ENCODE data around the gene COA1.
"Not testable (repeated sequence)": the region's sequence is repeated elsewhere in the genome, so short reads cannot be mapped to it uniquely, and the experiment has no call there.

COA1 gene

GRCh38 chr7:43596426-43596825 is 132.9 kb downstream of the COA1 start:
- H3K27ac Mint-ChIP-seq; intact Hi-C loops (cut with micrococcal nuclease); H3K9me3 Mint-ChIP-seq; H3K27me3 Mint-ChIP-seq; H3K4me3 Mint-ChIP-seq: not testable (repeated sequence)
- H3K36me3 Mint-ChIP-seq (ENCODE audit: low read depth): peaks cover 32% of the 10 kb centered on the region
- peaks cover 15% of the 10 kb centered on the region for H3K4me1 Mint-ChIP-seq (ENCODE audit: low read depth)

- Mint-ChIP-seq H3K9me3 (no peaks in the 10 kb centered on the region), H3K4me1 (ENCODE audit: low read depth) (peaks cover 29% of the 10 kb centered on the region), H3K27me3 (no peaks in the 10 kb centered on the region), H3K27ac (no peak overlapping the region), H3K4me3 (no peak overlapping the region), H3K36me3 (ENCODE audit: low read depth) (peaks cover 22% of the 10 kb centered on the region)
- intact Hi-C loops (cut with micrococcal nuclease): no loop called here
These were observed 135.3 kb downstream of the COA1 start for GRCh38 chr7:43594020-43594419.

- intact Hi-C loops (cut with micrococcal nuclease): no loop called here
- no peaks in the 10 kb centered on the region for H3K27me3 Mint-ChIP-seq
- no peaks in the 10 kb centered on the region for H3K9me3 Mint-ChIP-seq
- peaks cover 35% of the 10 kb centered on the region for H3K4me1 Mint-ChIP-seq (ENCODE audit: low read depth)
- H3K36me3 Mint-ChIP-seq (ENCODE audit: low read depth): peaks cover 12% of the 10 kb centered on the region
- no peak overlapping the region for H3K27ac Mint-ChIP-seq
- no peak overlapping the region for H3K4me3 Mint-ChIP-seq
These were observed 136.3 kb downstream of the COA1 start for GRCh38 chr7:43593010-43593409.

- intact Hi-C loops (cut with micrococcal nuclease): no loop called here
- Mint-ChIP-seq H3K36me3 (ENCODE audit: low read depth) (peaks cover 6% of the 10 kb centered on the region), H3K27me3 (no peaks in the 10 kb centered on the region), H3K4me1 (ENCODE audit: low read depth) (peaks cover 35% of the 10 kb centered on the region), H3K4me3 (no peak overlapping the region), H3K9me3 (no peaks in the 10 kb centered on the region), H3K27ac (no peak overlapping the region)
These were observed 137.0 kb downstream of the COA1 start for GRCh38 chr7:43592326-43592725.

- Mint-ChIP-seq H3K4me1 (ENCODE audit: low read depth) (peaks cover 35% of the 10 kb centered on the region), H3K36me3 (ENCODE audit: low read depth) (no peaks in the 10 kb centered on the region), H3K9me3 (no peaks in the 10 kb centered on the region), H3K4me3 (no peak overlapping the region), H3K27me3 (no peaks in the 10 kb centered on the region), H3K27ac (no peak overlapping the region)
- intact Hi-C loops (cut with micrococcal nuclease): no loop called here
These were observed 137.7 kb downstream of the COA1 start for GRCh38 chr7:43591558-43592180.

DNA sequence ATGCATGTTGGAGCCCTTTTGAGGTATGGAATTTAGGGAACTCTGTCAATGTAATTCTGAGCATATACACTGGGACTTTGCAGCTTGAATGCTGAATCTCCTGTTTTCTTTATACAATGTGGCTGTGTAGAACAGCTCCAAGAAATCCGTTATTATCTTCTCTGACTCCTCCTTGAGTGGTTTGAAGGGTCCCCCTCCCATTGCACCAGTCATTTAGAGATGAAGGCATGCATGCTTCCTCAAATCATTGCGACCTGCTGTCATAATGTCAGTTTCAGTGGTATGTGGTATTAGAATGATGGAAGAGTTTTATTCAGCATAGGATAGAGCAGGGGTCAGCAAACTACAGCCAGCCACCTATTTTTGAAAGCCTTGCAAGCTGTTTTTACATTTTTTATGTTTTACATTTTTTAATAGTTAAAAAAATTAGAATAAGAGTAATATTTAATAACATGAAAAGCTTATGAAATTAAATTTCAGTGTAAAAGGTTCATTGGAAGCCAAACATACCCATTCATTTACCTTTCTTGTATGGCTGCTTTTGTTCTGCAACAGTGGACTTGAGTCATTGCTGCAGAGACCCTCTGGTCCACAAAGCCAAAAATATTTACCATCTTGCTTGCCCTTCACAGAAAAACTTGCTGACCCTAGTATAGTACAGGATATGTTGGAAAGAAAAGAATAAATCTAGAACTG is 138.3 kb downstream of the COA1 start:
- Mint-ChIP-seq H3K9me3 (no peaks in the 10 kb centered on the region), H3K27ac (no peak overlapping the region), H3K4me3 (no peak overlapping the region), H3K4me1 (ENCODE audit: low read depth) (peaks cover 35% of the 10 kb centered on the region), H3K36me3 (ENCODE audit: low read depth) (no peaks in the 10 kb centered on the region), H3K27me3 (no peaks in the 10 kb centered on the region)
- intact Hi-C loops (cut with micrococcal nuclease): no loop called here

DNA sequence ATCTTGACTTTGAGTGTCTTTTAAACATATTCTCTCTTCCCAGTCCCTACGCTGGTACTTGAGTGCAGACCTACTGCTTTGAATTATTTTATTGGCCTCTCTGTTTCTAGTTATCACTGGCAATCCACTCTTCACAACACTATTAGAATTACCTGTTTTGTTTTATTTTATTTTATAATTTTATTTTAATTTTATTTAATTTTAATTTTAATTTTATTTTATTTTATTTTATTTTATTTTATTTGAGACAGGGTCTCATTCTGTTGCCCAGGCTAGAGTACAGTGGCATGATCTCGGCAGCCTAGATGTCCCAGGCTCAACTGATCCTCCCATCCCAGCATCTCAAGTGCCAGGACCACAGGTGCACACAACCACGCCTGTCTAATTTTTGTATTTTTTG is 139.6 kb downstream of the COA1 start:
- Mint-ChIP-seq H3K9me3 (no peaks in the 10 kb centered on the region), H3K4me3 (no peak overlapping the region), H3K27me3 (no peaks in the 10 kb centered on the region), H3K4me1 (ENCODE audit: low read depth) (peaks cover 37% of the 10 kb centered on the region), H3K36me3 (ENCODE audit: low read depth) (no peaks in the 10 kb centered on the region), H3K27ac (no peak overlapping the region)
- intact Hi-C loops (cut with micrococcal nuclease): no loop called here

All from dendritic cell treated with granulocyte-macrophage colony-stimulating factor and Interleukin-4, amounts not matched to agents 40 ng/mL and 50 ng/mL, for 4 days (primary cell).